ENCODE results near the gene SIRPB2.
"Not testable (repeated sequence)": the region's sequence is repeated elsewhere in the genome, so short reads cannot be mapped to it uniquely, and the experiment has no call there.

SIRPB2 gene

DNA sequence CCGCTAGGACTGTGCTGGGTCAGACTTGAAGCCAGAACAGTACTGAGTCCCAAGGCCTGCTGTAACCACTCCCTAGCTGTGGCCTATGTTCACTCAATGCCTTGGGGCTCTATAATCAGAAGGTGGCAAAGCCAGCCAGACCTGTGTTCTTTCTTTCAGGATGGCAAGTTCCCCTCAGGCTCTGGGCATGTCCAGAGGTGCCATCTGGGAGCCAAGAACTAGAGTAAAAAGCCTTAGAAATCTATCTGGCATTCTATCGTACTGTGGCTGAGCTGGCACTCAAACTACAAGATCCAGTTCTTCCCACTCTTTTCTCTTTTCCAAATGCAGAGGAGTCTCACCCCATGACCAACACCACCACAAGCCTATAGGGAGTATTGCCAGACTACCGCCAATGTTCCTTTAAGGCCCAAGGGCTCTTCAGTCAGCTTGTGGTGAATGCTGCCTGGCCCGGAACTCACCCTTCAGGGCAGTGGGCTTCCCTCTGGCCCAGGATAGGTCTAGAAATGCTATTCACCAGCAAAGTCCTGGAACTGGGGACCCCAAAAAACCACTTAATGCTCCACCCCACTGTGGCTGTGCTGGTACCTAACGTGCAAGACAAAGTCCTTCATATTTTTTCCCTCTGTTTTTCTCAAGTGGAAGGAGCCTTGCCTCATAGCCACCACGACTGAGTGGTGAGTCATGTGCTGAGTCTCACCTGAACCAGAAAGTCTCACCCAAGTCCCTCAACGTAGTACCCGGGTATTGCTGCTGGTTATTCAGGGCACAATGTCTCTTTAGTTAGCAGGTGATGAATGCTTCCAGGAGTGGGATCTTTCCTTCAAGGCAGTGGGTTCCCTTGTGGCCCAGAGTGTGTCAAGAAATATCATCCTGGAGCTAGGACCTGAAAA is 8.6 kb upstream of the SIRPB2 start:
- DNase-seq = no peak

DNA sequence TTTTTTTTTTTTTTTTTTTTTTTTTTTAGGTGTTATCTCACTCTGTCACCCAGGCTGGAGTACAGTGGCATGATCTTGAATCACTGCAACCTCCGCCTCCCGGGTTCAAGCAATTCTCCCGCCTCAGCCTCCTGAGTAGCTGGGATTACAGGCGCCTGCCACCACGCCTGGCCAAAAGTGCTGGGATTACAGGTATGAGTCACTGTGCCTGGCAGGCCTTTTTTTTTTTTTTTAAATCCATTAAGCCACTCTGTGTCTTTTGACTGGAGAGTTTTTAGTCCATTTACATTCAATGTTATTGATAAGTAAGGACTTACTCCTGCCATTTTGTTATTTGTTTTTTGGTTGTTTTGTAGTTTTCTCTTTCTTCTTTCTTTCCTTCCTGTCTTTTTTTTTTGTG is 6.2 kb upstream of the SIRPB2 start:
- DNase-seq = not testable (repeated sequence)

DNA sequence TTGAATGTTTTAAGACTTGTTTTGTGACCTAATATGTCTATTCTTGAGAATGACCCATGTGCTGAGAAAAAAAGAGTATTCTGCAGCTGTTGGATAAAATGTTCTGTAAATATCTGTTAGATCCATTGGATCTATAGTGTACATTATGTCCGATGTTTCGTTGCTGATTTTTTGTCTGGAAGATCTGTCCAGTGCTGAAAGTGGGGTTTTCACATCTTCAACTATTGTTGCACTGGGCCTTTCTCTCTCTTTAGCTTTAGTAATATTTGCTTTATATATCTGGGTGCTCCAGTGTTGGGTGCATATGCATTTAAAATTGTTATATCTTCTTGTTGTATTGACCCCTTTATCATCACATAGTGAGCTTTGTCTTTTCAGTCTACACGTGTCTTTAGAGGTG is 5.7 kb upstream of the SIRPB2 start:
- DNase-seq = no peak

DNA sequence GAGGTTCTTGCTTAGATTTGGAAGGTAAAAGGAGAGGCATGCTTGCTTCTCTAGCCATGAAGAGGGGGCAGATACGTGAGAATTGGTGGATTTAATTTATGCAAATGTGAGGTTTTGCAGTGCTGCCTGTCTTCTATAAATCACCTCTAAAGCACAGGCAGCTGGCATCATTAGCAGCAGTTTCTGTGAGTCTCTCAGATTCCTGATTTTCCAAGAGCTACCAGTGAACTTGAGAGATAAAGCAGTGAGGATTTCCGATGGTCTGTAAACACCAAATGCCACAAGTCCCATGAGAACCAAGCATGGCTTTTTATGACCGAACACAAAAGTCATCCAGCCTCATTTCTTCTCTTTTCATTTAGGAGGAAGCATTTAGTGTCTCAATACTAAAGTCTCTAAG is 3.2 kb upstream of the SIRPB2 start:
- no peak for DNase-seq

DNA sequence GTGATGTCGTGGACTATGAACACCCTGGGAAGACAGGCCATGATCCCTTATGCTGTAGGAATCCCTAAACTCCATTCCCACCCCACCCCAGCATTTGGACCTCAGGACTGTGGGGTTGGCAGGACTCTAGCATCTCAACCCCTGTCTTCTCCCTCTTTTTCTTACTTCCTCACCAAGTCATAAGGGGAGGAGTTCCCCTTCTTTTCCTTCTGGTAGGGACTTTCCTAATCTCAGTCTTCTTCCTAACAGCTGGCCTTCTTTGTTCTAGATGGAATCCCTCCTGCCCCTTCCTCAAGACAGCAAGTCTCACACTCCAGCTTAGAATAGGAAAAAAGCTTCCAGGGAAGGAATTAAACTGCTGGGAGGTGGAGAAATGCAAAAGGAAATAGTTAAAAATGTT is 2.3 kb upstream of the SIRPB2 start:
- DNase-seq = no peak

DNA sequence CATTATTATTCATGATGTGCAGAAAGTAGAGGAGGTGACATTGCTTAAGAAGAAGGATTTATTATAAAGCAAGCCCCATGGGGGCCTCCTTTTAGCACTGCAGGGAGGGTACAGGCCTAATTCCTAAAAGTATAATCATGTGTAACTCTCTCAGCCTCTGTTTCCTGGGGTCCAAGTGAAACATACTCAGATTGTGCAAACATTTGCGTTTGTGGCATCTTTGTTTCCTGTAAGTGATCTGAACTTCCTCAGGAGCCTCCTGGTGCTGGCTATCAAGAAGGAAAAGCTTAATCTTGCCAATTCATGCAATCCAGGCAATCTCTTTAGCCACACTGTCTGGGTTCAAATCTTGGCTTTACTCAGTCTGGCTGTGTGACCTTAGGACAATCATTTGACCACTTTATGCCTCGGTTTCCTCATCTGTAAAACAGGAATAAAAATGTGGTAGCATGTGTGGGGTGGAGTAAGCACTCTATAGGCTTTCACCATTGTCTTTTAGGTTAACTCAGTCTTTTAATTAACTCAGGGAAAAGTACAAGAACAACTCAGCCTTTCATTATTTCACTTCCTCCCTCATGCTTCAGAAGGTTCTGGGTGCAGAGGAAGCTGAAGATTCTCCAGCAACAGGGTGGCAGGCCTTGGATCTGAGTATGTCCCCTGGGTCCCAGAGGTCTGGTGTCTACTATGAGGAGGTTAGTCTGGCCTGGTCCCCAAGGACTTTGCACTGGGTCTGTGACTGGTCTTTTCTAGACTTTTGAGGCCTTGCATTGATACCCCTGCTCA is 831 bp upstream of the SIRPB2 start:
- no peak for DNase-seq

DNA sequence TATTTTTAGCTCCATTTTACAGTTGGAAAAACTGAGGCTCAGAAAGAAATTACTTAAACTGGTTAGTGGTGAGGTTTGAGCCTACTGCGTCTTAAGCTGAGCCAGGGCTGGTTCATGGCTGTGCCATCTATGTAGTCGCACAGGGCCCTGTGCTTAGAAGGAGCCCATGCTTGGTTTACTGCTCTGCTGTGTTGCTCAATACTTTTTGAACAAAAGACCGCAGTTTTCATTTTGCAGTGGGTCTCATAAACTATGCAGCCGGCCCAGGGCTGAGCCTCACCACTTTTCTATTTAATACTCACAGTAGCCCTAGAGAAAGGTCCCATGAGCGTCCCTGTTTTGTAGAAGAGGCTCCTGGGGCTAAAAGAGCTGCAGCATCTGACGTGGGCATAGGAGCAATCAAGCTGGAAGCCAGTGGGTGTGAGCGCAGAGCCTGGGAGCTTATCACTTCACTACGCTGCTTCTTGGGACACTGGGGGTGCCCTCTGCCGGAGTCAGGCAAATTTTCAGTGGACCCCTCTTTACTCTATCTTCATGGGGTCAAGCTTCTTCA is 501 bp downstream of the SIRPB2 start:
- DNase-seq = no peak

DNA sequence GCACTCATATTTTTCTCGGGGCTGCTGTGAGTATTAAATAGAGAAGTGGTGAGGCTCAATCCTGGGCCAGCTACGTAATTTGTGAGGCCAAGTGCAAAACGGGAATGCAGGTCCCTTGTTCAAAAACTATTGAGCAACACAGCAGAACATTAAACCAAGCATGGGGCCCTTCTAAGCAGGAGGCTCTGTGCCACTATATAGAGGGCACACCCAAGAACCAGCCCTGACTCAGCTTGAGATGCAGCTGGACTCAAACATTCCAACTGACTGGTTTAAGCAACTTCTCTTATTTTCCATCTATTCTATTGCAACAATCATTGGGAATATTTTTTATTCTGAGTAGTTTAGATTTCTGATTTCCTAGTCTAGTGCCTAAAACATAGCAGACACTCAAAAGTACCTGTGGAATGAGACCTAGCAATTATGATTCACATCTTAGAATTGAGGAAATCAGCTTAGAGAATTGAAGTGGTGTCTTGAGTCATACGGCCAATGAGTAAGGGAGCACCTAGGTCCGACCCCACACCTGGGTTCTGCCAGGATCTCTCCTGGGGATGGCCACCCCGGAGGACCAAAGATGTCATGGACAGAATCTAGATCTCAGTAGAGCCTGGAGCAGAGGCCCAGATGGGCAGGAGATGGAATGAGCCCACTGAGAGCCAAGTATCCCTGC is 1.3 kb downstream of the SIRPB2 start:
- DNase-seq = no peak

DNA sequence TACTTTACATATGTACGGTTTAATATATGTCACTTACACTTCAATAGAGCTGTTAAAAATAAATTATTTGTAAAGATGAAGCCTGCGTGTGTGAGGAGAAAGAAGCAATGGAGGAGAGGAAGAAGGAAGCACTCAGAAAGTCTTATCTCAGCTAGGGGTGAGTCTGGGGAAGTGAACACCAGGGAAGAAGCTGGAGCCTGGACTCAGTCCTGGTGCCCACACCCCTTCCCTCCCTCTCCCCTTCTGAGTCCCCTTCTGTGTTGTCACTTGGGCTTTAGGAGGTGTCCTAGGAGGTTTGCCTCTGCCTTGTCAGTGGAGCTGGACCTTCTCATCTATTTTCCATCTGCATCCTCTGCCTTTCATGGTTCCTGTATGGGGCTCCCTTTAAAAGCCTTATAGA is 1.9 kb downstream of the SIRPB2 start:
- DNase-seq = no peak

DNA sequence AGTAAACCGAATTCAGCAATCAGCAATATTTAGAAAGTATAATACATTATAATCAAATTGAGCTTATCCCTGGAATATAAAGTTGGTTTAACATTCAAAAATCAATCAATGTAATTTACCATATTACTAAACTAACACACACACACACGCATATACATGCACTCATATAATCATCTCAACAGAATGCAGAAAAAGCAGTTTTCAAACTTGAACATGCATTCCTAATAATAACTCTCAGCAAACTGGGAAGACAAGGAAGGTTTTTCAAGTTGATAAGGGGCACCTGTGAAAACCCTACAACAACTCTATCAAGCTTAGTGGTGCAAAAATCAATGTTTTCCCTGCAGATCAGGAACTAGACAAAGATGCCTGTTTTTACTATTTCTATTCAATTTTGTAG is 4.7 kb downstream of the SIRPB2 start:
- no peak for DNase-seq

DNA sequence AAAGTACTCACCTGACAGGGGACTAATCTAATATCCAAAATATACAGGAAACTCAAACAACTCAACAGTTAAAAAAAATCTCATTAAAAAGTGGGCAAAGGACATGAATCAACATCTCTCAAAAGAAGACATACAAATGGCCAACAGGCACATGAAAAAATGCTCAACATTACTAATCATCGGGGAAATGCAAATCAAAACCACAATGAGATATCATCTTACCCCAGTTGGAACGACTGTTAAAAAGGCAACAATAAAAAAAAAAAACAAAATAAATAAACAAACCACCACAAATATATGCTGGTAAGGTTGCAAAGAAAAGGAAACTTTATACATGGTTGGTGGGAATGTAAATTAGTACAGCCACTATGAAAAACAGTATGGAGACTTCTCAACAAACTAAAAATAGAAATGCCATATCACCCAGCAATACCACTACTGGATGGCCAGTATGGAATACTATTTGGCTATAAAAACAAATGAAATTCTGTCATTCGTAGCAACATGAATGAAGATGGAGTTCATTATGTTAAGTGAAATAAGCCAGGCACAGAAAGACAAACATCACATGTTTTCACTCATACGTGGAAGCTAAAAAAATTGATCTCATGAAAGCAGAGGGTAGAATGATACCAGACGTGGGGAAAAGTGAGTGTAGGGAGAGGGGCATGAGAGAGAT is 6.6 kb downstream of the SIRPB2 start:
- DNase-seq = no peak

DNA sequence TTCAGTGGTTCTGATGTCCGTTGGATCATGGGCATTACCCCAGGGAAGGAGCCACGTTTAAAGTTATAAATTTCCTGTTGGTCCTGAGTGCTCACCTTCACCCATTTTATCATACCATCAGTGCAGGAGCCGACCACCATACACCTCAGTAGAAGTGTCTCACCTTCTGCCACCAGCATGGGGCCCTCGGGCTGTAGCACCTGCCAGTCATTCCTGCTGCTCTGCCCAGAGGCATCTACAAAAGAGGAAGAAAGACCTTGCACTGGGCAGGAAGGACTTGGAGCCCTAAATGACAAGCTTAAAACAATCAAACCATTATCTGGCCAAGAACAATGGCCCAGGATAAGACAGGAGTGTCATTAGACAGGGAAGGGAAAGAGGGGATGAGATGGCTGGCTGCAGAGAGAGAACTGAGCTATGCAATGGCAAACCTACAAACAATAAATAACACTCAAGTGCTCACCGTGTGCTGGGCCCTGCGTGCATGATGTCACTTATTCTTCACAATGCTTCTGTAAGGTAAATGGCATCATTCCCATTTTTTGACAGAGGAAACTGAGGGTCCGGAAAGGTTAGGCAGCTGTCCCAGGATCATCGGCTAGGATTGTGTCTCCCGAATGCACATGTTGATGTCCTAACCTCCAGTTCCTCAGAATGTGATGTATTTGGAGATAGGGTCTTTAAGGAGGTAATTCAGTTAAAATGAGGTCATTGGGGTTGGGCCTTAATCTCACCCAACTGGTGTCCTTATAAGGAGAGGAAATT is 11.2 kb downstream of the SIRPB2 start:
- DNase-seq = no peak

DNA sequence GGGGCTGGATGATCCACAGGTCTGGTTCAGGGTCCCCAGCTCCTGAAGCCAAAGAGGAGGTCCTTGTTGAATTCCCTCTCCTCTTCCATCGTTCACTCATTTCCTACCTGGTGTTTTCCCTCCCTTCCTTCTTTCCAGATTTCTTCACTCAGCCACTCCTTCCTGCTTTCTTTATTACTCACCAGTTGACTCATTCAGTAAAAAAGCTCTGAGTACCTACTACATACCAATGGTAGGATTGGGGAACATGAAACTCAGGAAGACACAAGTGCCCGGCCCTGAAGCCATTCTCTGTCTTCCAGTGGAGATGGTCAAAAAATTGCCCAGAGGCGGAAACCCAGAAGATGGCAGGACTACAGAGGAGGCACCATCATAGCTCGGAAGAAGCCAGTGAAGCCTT is 12.7 kb downstream of the SIRPB2 start:
- no peak for DNase-seq

DNA sequence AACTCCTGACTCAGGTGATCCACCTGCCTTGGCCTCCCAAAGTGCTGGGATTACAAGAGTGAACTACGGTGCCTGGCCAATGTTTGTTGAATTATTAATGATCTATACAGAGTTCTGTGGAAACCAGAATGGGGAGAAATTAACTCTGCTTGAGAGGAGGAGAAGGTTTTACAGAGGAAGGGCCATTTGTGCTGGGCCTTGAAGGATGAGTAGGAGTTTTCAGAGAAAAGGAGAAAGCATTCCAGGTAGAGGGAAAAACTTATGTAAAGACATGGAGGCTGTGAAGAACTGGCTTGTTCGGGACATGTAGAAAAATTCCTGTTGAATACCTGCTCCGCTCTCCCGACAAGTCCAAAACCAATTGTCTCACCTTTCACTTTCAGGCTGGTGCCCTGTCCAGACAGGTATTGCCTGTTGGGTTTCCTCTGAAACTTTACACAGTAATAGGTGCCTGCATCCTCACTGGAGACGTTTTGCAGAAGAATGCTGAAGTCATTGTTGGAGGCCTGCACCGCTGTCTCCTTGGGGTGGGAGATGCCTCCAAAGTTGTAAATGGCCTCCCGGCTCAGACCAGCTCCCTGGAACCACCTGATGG is 13.2 kb downstream of the SIRPB2 start:
- DNase-seq = no peak

DNA sequence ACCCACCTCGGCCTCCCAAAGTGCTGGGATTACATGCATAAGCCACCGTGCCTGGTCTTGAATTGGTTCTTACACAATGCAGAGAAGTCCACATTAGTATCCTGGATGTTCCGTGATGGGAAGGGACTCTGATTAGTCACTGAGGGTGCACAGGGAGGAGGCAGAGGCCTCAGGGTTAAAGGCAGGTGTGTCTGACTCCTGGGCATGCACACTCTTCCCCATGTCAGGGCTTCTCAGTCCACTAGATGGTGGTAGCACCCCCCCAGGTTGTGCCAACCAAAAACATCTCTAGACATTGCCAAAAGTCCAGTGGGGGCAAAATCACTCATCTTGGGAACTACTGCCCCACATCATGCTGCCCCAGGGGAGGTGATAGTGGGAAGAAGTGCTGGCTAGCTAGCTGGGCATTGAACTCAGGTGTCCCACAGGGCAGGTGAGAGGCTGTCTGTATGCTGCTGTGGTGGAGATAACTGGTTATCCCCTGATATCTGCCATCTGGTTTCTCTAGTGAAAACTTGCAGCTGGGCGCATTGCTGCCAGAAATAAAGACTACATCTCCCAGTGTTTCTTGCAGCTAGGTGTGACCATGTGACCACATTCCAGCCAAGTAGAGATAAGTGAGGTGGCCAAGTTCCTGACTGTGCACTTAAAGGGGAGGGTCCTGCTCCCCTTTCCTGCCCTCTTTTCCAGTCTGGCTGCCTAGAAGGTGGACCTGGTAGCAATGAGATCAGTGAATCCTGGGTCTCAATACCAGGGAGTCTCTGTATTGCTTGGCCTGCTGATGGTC is 16.2 kb downstream of the SIRPB2 start:
- no peak for DNase-seq

DNA sequence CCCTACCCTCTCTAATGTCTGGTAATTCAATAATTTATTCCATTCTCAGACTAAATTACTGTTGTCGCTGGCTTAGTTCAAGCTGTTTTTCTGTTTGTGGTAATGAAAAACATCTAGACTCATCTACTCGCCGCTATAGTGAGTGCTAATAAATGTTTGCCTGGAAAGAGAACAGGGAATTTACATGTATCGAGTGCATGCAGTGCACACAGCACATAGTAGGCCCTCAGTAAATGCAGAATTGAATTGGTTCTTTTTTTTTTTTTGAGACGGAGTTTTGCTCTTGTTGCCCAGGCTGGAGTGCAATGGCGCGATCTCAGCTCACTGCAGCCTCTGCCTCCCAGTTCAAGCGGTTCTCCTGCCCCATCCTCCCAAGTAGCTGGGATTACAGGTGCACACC is 16.9 kb downstream of the SIRPB2 start:
- no peak for DNase-seq

DNA sequence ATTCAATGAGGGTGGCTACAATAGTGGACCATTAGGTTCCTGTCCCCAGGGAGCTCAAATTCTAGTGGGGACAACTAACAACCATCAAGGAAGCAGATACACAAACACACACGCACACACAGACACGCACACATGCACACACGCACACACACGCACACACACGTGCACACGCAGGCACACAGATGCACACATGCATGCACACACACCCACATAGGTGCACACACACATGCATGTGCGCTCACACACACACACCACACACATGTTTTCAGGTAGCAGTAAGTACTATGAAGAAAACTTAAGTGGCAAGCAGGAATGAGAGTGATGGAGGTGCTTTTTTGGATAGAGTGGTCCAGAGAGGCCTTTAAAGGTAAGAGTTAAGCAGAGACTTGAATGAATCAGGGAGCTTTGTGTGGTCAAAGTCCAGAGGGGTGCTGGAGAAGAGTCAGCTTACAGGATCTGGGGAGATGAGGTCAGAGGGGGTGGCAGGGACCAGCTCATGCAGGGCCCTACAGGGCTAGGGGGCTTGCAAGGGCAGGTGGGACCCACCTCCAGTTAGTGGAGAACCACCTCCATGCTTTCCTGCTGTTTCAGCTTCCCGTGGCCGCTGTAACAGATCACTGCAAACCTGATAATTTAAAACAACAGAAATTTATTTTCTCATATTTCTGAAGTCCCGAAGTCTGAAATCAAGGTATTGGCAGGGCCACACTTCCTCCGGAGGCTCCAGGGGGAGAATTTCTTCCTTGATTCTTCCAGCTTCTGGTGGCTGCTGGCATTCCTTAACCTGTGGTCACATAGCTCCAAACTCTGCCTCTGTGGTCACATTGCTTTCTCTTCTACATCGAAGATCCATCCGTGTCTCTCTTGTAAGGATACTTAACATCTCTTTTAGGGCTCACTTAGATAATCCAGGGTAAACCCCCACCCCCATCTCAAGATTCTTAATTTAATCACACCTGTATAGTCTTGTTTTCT is 17.7 kb downstream of the SIRPB2 start:
- no peak for DNase-seq

DNA sequence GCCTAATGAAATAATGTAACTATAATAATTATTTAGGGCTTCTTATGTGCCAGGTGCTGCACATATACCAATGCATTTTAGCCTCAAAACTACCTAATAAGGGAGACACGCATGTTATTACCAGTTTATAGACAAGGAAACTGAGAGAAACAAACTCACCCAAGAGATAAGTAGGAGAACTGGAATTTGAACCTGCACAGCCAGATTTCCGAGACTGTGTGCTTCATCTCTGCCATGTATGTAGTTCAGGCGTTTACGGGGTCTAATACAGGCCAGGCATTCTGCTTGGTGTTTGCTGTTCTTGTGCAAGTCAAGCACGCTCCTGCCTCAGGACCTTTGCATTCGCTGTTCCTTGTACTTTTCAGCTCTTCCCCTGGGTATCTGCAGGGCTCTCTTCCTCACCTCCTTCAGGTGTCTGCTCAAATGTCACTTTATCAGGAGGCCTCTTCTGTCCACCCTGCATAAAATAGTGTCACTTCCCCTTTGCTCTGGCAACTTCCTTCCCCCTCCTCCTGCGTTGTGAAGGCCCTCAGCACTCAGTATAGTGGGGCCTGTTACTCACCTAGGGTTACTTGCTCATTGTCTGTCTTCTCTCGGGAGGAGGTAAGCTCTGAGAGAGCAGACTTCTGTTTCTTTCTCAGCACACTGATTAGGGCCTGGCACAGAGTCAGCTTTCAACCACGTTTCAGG is 18.5 kb downstream of the SIRPB2 start:
- no peak for DNase-seq

DNA sequence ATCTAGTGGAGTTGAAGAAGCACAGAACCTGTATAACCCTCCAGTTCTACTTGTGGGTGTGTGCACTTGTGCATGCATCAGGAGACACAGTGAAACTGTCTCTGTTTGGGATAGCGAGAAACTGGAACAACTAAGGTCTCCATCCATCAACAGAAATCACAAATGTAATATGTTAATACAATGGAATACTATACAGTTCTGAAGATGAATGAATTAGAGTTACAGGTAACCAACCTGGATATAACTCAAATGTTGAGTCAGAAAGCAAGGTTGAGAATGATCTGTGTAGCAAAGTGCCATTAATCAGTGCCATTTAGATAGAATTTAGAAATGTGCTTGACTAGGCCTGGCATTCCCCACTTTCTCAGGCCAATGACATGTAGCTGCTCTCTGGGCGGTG is 20.0 kb downstream of the SIRPB2 start:
- no peak for DNase-seq
